Retina (tissue), 1 donor: ENCODE measurements around the gene PPL.

Experiments used
- DNase-seq: peaks from one replicate; pipeline ENCODE4 v3.0.0-alpha.2; 2016

PPL gene

DNA sequence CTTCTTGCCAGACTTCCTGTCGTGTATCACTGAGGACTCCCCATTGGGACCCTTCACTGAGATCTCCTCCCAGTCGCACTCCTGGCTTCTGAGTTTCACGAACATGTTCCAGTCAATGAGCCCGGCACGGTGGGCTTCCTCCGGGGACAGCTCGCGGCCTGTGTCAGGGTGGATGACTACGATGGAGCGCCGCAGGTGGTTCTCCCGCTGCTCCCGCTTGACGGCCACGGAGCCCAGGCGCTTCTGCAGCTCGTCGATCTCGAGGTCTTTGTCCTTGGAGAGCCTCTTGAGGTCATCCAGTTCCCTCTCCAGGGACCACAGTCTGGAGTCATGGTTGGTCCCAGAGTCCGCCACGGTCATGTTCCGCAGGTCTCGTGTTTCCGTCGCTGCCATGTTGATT is 53.4 kb downstream of the PPL start:
- DNase-seq = no peak

DNA sequence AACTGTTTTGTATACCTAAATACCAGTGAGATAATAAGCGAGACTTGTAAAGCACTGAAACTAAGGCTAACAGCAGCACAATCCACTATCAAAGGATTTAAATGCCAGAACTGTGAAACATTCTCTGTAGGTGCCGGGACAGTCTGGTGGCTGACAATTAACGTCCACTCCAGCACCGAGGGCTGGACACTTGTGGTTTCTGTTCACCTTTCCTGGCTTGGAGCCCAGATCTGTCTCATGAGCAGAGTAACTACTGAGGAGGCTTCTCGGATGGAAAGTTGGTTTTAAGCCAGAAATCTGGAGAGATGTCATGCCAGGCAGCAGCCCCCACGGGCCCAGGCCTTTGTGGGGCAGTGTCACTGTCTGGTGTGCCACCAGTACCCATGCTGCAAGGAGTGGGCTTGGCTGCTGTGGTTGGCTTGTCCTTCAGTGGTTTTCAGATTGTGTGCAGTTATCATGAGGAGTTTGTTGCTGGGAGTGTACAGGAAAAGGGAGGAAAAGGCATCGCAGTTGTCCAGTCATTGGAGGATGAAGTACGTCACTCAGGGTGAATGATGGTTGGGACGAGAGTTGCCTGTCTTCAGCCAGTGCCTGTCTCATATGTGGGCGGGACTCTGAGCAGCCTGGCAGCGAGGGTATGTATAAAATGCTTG is 54.2 kb downstream of the PPL start:
- DNase-seq = no peak

DNA sequence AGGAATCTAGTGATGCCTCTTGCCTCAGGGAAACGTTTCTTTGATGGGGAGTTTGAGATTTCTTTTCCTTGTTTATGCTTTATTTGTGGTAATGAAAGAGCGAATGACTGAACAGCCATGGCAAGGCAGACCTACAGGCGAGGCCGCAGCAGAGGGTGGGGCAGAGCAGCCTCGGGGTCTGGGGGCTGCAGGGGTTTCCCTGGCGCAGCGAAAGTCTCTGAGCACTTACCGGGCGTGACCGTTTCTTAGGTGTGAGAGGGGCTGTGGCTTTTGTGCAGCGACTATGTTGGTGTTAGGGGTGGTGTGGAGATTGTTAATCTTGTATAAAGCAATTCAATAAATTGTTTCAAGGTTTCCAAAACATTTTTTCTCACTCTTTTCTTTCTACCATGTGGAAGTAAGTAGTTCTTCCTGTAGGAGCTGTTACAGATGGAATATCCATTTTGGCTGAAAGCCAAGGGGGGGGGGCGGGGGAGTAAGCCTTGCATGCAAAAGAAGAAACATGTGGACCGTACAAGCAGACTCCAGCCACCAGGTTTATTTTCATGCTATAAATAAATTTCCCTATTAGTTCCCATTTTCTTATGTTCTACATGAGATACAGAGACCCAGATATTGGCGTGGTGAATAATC is 54.8 kb downstream of the PPL start:
- DNase-seq = no peak

DNA sequence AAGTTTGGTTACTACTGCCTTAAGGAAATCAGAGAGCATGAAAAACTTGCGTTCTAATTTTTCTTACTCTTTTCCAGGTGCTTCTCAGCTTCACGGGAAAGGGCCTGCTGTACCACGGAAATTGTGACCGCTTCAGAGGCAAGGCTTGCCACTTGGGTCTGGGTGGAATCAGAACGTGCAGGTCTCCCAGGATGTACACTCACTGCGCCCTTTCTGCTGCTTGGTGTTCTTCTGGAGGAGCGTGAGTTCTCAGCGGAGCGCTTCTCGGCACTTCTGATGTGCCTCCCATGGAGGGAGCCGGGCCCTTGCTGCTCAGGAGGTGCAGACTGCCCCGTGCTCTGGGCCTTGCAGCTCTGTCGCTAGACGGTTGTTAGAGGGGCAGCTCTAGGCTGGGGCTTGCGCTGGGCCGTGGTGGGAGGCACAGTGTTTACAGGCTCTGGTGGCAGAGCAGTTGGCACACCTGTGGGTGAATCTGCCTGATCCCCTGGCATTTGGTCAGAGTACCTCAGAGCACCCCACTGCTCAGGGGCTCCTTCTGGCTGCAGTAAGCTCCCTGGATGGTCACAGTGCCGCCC is 56.9 kb downstream of the PPL start:
- no peak for DNase-seq

DNA sequence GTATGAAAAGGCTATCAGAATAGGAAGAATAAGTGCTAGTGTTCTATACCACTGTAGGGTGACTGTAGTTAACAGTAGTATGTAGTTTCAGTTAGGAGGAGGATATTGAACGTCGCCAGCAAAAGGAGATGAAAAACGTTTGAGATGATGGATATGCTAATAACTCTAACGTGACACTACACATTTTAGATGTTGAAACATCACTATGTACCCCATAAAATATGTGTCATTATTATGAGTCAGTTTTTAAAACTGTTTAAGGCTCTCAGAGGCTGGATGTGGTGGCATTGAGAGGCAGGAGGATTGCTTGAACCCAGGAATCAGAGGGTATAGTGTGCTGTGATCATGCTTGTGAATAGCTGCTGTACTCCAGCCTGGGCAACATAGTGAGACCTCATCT is 57.9 kb downstream of the PPL start:
- DNase-seq = no peak

DNA sequence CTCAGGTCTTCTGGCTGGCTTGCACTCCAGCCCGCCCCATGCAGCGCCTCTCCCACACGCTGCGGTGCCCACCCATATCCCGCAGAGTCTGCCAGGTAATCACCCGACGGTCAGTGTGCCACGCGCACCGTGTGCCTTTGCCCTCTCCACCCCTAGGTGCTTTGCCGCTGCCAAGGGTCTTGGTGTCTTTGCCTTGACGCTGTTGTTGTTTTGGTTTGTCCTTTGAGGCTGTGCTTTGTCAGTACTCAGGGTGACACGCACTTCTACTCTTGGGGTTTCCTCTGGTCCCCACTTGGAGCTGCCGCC is 59.6 kb downstream of the PPL start:
- DNase-seq = no peak

DNA sequence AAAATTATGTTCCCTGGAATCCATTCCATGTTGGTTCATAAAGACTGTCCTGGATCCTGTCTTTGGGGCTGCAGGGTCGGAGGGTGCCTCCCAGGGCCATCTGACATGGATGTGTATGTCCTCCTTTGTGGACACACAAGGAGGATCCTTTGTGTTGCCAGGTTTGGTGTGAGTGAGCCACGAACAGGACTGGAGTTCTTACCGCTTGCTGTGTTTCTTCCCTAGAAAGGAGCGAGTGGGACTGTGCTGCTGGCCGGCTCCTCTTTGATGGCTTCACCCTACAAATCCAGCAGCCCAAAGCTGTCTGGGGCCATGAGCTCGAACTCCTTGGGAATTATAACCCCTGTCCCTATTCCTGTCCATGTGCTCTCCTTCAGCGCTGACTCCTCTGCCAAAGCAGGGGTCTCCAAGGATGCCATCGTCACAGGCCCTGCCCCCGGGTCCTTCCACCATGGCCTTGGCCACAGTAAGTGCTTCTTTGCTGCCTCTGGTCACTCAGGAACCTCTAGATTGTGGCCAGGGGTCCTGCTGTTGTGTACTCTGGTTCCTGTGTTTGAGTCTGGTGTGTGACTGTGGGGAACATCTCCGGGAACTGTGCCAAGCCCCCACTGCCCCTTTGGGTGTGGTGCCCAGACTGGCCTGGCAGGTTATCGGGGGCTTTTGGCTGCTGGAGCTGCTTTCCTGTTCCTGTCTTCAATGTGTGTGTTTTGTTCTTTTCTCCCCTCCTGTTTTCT is 60.1 kb downstream of the PPL start:
- no peak for DNase-seq

DNA sequence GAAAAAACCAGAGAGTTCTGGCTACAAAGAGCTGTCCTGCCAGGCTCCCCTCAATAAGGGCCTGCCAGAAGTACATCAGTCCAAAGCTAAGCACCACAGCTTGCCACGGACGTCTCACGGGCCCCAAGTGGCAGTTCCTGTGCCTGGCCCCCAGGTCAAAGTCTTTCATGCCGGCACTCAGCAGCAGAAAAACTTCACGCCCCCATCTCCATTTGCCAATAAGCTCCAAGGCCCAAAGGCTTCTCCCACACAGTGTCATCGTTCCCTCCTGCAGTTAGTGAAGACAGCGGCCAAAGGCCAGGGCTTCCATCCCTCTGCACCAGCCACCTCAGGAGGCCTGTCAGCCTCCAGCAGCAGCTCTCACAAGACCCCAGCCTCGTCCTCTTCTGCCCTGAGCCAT is 62.3 kb downstream of the PPL start:
- DNase-seq = no peak

DNA sequence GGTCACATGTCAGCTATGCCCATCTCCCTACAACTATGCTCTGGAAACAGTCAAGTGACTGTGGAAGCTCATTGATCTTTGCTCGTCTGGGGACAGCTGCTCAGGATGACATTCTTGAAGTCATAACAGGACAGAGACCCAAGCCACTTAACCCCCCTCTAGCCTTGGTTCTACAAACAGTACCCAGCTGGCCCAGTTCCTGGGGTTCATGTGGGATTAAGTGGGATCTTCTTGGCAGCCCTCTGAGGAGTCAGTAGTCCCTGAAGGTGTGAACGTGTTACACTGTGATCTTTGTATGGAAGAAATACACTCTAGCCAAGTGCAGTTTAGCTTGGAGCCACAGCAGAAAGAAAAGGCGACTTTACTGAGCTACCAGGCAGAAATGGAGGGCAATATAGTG is 63.9 kb downstream of the PPL start:
- no peak for DNase-seq

DNA sequence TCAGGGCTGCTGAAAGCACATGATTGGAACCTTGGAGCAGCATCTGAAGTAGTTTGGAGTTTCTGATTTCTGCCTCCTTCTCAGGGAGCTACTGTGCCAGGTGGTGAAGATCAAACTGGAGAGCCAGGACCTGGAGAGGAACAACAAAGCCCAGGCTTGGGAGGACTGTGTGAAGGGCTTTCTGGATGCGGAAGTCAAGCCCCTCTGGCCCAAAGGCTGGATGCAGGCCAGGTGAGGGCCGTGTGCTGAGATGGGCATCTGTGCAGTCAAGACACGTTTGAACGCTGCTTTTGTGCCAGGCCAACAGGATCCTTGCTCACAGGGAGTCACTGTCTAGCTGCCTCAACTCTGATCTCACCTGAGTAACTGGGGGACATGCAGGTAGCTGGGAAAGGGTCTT is 65.9 kb downstream of the PPL start:
- no peak for DNase-seq

DNA sequence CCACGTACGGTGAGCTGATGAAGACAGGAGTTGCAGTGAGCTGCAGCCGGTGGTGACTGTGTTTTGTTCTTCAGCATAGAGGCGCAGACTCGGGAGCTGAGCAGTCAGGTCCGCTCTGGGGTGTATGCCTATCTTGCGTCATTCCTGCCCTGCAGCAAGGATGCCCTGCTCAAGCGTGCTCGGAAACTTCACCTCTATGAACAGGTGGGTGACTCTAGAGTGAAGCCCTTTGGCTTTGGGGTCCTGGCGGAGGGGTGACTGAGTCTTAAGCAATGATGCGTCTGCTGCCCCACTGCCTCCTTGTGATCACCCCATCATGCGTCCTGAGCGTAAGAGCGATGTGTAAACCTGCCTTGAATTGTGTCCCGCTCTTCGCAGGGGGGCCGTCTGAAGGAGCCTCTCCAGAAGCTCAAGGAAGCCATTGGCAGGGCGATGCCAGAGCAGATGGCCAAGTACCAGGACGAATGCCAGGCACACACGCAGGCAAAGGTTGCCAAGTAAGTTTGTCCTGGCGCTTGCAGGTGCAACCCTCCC is 66.7 kb downstream of the PPL start:
- DNase-seq = no peak

DNA sequence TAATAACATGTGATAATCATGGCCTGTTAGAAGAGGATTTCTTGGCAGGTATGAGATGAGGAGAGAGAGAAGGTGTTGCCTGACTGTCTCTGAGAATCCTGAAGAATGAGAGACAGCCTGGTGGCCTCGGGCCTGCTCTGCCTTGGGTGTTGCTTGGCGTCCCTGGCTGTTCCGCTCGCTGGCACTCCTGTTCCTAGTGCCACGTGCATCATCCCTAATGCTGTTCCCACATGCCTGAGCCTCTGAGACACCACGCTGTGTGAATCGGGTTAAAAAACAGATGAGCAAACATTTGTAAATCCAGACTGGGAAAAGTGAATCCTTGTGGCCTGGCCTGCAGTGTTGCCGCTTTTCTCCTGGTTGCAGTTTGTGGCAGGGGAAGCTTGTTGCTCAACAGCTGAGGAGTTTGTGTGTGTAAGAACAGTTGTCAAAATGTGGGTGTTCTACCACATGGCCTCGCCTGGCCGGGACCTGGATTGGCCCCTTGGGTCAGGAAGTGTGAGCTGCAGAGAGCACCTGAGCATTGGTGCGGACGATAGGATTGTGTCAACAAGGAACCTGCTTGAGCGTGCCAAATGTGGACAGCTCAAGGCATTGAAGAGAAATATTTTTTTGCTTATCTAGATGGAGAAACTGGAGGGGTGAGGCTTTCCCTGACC is 67.7 kb downstream of the PPL start:
- DNase-seq = no peak

DNA sequence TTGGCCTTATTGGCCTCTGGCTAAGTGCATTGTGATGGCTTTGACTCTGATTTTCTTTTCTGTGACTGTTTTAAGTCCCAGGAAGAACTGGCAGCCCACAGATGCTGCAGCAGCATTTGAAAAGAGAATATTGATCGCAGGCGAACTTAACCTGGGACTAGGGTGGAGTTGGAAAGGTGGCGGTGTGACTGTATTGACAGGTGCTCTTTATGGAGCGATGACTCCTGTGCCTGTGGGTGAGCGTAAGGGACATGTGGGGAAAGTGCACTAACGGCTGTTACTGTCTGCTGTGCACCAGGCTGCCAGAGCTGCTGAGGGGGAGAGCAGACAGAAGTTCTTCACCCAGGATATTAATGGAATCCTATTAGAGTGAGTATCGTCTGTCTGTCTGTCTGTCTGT is 68.4 kb downstream of the PPL start:
- no peak for DNase-seq

DNA sequence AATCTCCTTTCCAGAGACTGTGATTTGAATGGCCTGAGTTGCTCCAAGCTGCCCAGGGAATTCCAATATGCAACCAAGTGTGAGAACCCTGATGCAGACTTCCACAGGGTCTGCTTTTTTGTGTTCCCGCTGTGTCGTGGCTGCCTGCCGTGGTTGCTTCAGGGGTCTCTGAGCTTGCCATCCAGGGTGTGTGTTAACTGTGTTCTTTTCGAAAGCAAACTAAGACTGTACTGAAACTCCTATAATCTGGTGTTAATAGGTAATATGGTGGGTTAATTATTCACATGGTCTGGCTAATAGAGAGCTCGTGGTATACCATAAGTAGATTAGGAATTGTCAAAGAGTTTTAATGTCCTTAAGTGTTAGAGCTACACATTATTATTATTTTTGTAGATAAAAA is 68.9 kb downstream of the PPL start:
- DNase-seq = no peak

DNA sequence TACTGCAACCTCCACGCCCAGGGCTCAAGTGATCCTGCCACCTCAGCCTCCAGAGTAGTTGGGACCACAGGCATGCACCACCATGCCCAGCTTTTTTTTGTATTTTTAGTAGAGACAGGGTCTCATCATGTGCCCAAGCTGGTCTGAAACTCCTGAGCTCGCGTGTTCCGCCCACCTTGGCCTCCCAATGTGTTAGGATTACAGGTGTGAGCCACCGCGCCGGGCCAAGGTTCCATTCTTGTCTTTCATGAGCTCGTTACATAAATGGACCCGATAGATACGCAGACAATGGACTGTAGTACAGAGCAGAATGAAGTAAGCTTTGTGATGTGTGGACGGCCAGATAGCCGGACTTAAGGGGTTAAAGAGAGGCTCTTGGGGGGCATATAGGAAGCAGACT is 70.4 kb downstream of the PPL start:
- no peak for DNase-seq

DNA sequence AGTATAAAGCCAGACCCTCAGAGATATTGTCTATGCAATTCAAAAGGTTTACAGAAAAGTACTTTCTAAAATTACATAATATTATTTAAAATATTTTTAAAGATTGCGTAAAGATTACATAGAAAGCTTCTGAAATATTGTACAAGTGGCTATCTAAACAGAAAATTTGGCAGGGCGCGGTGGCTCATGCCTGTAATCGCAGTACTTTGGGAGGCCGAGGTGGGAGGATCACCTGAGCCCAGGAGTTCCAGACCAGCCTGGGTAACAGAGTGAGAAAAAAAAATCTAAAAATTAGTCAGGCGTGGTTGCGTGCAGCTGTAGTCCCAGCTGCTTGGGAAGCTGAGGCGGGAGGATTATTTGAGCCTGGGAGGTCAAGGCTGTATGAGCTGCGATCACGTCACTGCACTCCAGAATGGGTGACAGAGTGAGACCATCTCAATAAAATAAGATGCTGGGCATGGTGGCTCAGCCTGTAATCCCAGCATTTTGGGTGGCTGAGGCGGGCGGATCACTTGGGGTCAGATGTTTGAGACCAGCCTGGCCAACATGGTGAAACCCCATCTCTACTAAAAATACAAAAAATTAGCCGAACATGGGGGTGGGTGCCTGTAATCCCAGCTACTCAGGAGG is 71.6 kb downstream of the PPL start:
- no peak for DNase-seq

DNA sequence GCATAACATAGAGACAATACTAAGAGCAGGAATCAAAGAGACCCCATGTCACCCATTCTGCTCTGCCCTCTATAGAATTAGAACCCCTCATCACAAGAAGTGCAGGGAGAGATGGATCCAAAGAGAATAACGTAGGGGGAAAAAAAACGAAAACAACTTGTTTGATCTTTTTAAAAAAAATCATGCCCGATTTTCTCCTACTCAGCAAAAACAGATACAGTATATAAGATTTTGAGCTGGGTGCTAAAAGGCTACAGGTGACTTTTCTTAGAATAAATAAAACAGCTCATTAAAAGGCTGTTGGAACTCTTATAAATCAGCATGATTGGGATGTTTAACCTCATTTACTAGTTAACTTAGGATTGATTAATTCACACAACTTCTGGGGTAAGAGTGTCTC is 72.2 kb downstream of the PPL start:
- no peak for DNase-seq

DNA sequence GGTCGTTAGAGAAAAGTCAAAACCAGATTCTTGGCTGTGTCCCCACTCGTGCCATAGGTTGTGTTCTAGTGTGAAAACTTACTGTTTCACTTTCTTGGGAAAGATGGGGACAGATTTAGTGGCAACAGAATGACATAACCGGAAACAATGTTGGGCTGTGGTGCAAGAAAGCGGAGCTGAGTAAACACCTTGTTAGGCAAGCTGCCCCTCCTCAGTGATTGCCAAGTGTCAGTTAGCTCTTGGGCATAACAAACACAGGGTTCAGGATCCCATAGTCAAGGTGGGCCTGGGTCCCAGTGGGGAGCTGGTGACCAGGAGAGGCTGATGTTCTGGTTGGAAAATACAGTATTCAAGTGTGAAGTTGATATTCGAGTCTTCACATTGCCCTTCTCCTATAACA is 74.3 kb downstream of the PPL start:
- no peak for DNase-seq

DNA sequence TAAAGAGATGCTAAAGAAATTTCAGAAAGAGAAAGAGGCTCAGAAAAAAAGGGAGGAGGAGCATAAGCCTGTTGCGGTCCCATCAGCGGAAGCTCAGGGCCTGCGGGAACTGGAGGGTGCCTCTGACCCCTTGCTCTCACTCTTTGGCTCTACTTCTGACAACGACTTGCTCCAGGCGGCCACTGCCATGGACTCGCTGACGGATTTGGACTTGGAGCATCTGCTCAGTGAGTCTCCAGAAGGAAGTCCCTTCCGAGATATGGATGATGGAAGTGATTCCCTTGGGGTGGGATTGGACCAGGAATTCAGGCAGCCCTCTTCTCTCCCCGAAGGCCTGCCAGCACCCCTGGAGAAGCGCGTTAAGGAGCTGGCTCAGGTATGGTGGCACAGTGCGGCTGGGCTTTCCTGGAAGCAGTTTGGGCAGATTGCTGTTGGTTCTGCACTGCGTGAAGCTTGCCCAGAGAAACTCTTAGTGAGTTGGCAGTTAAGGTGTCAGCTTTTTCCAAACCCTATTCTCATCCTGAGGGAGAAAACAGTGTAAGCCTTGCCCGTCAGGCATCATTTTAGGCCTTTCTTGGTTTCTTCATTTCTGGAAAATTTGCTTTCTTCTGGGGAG is 76.1 kb downstream of the PPL start:
- no peak for DNase-seq

DNA sequence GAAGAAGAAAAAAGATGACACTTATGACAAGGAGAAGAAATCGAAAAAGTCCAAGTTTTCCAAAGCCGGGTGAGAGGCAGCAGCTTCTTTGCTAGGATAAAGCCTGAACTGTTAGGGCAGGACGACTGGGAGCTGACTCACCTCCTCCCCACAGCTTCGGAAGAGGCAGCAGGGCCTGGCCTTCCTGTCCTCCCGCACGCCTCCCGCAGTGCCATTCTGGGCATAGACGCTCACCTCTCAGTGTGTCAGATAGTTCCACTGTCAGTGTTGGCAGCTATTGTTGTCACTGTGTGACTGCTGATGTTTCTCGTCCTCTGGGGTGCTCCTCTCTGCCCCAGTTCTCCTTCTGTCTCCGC is 77.1 kb downstream of the PPL start:
- no peak for DNase-seq

DNA sequence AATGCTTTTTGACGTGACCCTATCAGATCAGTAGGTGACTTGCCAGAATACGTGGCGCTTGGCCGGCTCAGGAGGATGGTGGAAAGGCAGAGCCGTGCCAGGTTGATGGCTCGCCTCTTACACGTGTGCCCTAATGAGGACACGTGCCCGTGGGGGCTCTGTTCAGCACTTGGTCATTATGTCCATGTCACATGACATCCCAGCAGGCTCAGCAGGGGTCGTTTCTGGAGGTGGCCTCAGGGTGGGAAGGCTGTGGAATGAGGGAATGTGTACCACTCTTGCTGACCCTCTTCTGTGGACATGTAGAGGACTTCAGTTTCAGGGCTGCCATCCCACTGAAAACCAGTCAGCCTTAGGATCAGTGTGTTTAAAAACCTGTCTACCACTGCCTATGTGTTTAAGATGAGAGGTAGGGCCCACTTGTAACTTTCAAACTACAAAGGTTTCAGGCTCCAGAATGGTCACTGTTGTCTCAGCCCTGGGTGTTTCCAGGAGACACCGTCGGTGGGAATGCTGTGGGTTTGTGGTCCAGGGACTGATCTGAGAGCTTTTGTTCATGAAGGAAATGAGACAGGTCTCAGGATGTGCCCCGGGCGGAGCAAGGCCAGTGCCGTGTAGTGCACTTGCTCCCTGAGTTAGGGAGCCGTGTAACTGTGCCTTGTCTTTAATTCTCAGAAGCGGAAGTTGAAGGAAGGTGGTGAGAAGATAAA is 77.6 kb downstream of the PPL start:
- no peak for DNase-seq

DNA sequence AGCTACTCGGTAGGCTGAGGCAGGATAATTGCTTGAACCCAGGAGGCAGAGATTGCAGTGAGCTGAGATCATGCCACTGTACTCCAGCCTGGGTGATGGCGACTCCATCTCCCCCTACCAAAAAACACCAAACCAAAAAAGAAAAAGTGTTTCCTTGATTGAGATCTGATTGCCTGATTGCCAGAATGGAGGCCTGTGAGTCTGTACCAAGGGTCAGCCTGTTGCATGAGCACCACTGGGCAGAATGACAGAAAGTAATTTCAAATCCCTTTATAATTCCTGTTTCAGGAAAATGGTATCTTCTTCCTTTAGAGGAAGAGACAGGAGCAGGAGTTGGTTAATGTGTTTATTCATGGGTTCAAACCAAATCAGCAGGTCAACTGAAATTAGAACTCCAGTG is 81.1 kb downstream of the PPL start:
- DNase-seq = no peak
